ENCODE results near the gene ASAP3. TPM values are rescaled to one million over a fixed set of nuclear protein-coding genes. Genes with fewer than 3 reads are reported as not detected.
A peak's percentile ranks its signal among the peaks of the same experiment; 100 is the strongest.

ASAP3 gene
- total and polyA plus RNA-seq, 2 of the 13 experiments (the other 11 are each of a cell fraction or from before 2014, with no cell fraction given): 32.6 to 37.0 TPM

DNA sequence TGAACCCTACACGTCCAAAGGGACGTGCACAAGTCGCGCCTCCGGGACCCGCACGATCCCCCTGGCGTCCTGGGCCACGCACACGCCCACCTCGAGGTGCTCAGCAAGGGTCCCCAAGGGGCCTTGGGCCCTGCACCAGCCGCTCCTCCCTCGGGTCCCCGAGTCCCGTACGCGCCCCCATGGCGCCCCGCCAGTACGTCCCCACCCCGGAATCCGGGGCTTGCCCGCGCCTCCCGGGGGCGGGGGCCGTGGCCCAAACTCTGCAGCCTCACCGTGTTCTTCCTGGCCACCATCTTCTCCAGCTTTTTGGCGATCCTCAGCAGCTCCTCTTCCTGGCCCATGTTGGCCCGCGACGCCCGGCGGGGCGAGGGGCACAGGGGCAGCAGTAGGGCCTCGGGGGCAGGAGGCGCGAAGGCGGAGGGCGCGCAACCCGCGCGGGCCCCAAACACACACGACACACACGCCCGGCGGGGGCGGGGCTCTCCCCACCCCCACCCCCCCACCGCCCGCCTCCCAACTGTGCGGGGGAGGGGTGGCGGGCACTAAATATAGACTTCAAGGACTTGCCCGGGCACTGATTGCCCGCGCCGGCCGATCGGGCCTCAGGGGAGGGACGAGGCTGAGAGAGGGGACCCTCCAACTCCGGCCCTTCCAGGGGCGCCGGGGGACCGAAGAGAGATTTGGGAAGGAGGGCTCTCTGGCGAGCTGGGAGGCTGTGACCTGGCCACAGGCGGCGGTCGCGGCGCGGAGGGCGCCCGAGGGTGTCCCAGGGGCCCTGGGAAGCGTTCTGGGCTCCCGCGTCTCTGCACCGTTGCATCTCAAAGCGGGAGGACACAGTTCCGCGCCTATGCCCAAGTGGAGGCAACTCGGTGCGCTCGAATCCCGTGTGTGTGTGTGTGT lies 59.4 kb downstream of the ASAP3 start, which contains the start of gene TCEA3 (continued):
- TF ChIP-seq, protein P1, sequence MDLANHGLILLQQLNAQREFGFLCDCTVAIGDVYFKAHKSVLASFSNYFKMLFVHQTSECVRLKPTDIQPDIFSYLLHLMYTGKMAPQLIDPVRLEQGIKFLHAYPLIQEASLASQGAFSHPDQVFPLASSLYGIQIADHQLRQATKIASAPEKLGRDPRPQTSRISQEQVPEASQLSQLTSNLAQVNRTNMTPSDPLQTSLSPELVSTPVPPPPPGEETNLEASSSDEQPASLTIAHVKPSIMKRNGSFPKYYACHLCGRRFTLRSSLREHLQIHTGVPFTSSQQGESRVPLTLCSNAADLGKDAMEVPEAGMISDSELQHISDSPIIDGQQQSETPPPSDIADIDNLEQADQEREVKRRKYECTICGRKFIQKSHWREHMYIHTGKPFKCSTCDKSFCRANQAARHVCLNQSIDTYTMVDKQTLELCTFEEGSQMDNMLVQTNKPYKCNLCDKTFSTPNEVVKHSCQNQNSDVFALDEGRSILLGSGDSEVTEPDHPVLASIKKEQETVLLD (CRISPR knock-in tag; IDR thresholded peaks at IDR 0.05; ENCODE audit: low read depth): 0 out of 2 replicates have a peak, but pooled peaks have one; percentile 43
- no peak for TF ChIP-seq ZNF644 (CRISPR knock-in tag; IDR thresholded peaks at IDR 0.05; ENCODE audit: low read depth)
- TF ChIP-seq ZNF251 (CRISPR knock-in tag; IDR thresholded peaks at IDR 0.05): no peak
- no peak for TF ChIP-seq U2AF1 (optimal IDR thresholded peaks at IDR 0.05; ENCODE audit: low read depth, low read length)
- TF ChIP-seq SAP130 (CRISPR knock-in tag; IDR thresholded peaks at IDR 0.05; ENCODE audit: low read depth): peak; percentile 49
- no peak for TF ChIP-seq IKZF1 (IDR thresholded peaks at IDR 0.05)
- TF ChIP-seq SIX1 (CRISPR knock-in tag; IDR thresholded peaks at IDR 0.05; ENCODE audit: borderline replicate concordance): no peak
- TF ChIP-seq, protein P2, sequence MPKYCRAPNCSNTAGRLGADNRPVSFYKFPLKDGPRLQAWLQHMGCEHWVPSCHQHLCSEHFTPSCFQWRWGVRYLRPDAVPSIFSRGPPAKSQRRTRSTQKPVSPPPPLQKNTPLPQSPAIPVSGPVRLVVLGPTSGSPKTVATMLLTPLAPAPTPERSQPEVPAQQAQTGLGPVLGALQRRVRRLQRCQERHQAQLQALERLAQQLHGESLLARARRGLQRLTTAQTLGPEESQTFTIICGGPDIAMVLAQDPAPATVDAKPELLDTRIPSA (CRISPR knock-in tag; IDR thresholded peaks at IDR 0.05; ENCODE audit: borderline replicate concordance): no peak
- TF ChIP-seq, protein P3, sequence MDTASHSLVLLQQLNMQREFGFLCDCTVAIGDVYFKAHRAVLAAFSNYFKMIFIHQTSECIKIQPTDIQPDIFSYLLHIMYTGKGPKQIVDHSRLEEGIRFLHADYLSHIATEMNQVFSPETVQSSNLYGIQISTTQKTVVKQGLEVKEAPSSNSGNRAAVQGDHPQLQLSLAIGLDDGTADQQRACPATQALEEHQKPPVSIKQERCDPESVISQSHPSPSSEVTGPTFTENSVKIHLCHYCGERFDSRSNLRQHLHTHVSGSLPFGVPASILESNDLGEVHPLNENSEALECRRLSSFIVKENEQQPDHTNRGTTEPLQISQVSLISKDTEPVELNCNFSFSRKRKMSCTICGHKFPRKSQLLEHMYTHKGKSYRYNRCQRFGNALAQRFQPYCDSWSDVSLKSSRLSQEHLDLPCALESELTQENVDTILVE (CRISPR knock-in tag; IDR thresholded peaks at IDR 0.05): no peak
- TF ChIP-seq IRX3 (CRISPR knock-in tag; IDR thresholded peaks at IDR 0.05; ENCODE audit: borderline replicate concordance, low read depth): peak; percentile 92; the same call in 1 of the 2 replicates
- TF ChIP-seq ZNF225 (CRISPR knock-in tag; IDR thresholded peaks at IDR 0.05): no peak
- TF ChIP-seq ZNF841 (CRISPR knock-in tag; IDR thresholded peaks at IDR 0.05; ENCODE audit: borderline replicate concordance): no peak
- TF ChIP-seq MXD4 (CRISPR knock-in tag; IDR thresholded peaks at IDR 0.05): no peak
- TF ChIP-seq ISL2 (CRISPR knock-in tag; IDR thresholded peaks at IDR 0.05): no peak; the same call in 1 of the 2 replicates
- TF ChIP-seq, protein P4, sequence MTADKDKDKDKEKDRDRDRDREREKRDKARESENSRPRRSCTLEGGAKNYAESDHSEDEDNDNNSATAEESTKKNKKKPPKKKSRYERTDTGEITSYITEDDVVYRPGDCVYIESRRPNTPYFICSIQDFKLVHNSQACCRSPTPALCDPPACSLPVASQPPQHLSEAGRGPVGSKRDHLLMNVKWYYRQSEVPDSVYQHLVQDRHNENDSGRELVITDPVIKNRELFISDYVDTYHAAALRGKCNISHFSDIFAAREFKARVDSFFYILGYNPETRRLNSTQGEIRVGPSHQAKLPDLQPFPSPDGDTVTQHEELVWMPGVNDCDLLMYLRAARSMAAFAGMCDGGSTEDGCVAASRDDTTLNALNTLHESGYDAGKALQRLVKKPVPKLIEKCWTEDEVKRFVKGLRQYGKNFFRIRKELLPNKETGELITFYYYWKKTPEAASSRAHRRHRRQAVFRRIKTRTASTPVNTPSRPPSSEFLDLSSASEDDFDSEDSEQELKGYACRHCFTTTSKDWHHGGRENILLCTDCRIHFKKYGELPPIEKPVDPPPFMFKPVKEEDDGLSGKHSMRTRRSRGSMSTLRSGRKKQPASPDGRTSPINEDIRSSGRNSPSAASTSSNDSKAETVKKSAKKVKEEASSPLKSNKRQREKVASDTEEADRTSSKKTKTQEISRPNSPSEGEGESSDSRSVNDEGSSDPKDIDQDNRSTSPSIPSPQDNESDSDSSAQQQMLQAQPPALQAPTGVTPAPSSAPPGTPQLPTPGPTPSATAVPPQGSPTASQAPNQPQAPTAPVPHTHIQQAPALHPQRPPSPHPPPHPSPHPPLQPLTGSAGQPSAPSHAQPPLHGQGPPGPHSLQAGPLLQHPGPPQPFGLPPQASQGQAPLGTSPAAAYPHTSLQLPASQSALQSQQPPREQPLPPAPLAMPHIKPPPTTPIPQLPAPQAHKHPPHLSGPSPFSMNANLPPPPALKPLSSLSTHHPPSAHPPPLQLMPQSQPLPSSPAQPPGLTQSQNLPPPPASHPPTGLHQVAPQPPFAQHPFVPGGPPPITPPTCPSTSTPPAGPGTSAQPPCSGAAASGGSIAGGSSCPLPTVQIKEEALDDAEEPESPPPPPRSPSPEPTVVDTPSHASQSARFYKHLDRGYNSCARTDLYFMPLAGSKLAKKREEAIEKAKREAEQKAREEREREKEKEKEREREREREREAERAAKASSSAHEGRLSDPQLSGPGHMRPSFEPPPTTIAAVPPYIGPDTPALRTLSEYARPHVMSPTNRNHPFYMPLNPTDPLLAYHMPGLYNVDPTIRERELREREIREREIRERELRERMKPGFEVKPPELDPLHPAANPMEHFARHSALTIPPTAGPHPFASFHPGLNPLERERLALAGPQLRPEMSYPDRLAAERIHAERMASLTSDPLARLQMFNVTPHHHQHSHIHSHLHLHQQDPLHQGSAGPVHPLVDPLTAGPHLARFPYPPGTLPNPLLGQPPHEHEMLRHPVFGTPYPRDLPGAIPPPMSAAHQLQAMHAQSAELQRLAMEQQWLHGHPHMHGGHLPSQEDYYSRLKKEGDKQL (CRISPR knock-in tag; IDR thresholded peaks at IDR 0.05; ENCODE audit: low read depth): no peak
- no peak; the same call in 1 of the 2 replicates for TF ChIP-seq NR2C2 (CRISPR knock-in tag; IDR thresholded peaks at IDR 0.05; ENCODE audit: borderline replicate concordance)
- no peak for TF ChIP-seq GPN1 (CRISPR knock-in tag; IDR thresholded peaks at IDR 0.05; ENCODE audit: borderline replicate concordance)

All from HepG2 (cell line).